T-helper 1 cell treated with Interleukin-12 subunit alpha and Interleukin-12 subunit beta and Interleukin-4 antibody, amounts not matched to agents 30 ng/mL and 1 ng/mL, for 36 hours (primary cell): ENCODE results near the gene SZRD1. TPM values are rescaled to one million over a fixed set of nuclear protein-coding genes. Genes with fewer than 3 reads are reported as not detected.

ENCODE experiments used
- intact Hi-C: fragments of 100-400 bp; cut with micrococcal nuclease; formaldehyde crosslinking; loops from one replicate; pipeline ENCODE4 v1.15.1; 2024
- total RNA-seq: library from RNA; stranded (reverse); gene quantifications from 2 replicates; pipeline ENCODE4 v1.2.3, GENCODE V29; 2022

Gene SZRD1
- total RNA-seq, 1 donor from 2014 or later, result 179 TPM

DNA sequence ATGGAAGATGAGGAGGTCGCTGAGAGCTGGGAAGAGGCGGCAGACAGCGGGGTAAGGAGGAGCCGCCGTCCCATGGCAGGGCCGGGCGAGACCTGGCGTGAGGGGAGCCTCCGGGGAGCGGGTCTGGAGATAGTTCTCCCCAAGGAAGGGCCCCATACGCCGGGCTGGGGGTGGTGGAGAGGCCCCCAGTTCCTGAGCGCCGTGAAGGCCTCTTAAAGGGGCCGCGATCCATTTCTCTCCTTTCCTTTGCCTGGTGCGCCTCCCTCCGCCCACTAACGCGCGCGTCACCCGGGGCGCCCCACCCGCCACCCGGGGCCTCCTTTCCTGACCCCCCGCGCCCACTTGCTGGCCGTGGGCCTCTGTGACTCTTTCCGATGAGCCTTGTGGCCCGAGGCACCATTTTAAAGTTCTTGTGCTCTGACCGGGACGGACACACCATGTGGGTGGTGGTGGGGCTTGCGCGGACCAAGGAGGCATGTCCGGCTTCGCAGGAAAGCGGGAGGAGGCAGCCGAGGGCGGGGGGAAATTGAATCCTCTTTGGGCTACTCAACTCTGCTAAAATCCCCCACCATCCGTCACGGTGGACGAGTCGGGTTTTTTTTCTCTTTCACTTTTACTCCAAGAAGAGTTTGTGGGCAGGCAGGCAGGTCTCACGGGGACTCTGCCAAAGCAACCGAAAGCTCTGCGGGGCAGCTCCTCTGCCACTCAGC is 371 bp downstream of the SZRD1 start:
- intact Hi-C loops, result loop anchor here (1.0 to 10.0 kb wide), 18 partner anchors 15 to 959 kb away; partner anchors contain the start of genes CPLANE2, DDI2, DNAJC16 and EFHD2

DNA sequence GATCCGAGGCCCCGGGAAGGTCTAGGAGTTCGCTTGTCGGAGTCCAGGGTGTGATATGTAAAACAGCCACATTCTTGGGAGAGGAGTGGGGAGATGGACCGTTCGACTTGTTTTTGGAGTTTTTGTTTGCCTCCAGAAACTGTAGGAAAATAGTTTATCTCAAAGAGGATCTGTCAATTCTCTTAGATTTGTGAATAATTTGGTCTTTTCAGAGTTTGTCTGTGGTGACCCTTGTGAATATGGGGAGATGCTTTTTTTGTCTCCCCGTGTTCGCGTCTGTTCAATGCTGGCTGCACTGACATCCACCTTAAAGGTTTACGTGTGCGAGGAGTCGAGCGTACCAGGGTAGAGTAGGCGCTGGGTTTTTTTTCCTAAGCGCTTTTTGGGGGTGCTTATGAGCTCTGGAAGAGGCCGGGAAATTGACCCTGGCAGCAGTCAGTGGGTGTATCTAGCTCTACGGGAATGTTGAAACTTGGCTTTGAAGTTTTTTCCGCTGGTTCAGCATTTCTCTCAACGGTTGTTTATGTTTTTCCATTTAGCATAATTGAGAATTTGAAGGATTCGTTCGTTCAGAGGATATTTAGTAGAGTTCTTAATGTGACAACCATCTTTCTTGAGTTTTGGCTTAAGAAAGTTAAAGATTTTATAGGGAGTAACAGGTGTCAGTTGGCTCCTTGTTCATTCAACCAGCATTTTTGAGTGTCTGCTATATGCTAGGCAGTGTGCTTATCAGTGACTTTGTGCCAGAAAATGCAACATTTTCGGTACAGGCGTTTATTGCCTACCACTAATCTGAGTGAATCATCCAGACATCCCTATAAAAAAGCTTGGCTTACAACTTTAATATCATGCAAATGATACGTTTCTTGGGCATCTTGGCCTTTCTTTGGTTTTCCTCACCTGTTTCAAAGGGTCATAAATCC is 1.2 kb downstream of the SZRD1 start:
- intact Hi-C loops, result loop anchor here (1.0 to 10.0 kb wide), 18 partner anchors 16 to 959 kb away; partner anchors contain the start of genes CPLANE2, DDI2, DNAJC16 and EFHD2

DNA sequence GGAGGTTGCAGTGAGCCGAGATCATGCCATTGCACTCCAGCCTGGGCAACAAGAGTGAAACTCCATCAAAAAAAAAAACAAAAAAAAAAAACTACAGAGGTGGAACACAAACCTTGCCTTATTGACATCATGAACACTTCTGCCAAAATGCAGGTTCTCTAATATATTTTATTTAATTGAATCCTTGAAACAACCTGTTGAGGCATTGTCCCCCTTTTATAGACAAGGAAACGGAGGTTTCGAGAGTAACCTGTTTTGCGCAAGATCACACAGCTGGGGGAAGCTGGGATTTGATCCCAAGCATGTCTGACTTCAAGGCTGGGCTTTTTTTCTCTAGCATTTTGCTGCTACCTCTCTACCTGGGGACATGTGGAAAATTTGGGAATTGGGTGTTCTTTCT is 2.8 kb downstream of the SZRD1 start:
- intact Hi-C loops, result loop anchor here (10.0 kb wide), 2 partner anchors 355 to 755 kb away; partner anchors contain the start of genes DDI2 and HSPB7

GRCh38 chr1:16371725-16372124 is 4.7 kb downstream of the SZRD1 start:
- intact Hi-C loops, result loop anchor here (1.0 kb wide), 1 partner anchor 49 kb away; no protein-coding TSS in a partner anchor

DNA sequence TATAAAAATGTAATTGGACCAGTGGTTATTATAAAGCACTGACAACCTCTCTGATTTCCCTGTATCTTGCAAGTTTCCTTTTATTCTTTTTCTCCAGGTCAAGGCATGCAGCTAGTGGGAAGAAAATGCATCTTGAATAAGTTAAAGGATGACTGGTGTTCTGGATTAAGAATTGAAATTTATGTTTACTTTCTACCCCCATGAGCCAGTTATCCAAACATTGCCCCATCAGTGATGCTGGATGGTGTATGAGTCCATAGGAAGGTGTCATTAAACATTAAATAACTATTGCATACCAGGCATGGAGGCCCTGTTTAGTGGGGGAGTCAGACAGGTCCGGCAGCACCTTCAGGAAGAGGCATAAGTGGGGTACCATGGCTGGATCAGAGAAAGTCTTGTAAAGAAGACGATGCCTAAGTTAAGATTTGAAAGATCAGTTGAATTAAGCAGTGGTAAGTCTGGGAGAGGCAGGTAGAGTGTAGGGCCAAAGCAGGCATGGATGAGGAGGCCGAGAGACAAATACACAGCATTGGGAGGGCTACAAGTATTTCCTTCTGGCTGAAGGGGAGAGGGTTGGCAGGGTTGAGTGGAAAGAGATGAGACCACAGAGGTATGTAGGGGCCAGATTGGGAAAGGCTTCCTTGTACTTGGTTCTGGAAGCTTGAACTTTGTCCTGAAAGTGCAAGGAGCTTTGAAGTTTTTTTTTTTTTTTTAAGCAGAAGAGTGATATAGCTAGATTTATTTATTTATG is 5.7 kb downstream of the SZRD1 start:
- intact Hi-C loops, result loop anchor here (1.0 kb wide), 1 partner anchor 48 kb away; no protein-coding TSS in a partner anchor

GRCh38 chr1:16374266-16374665 is 7.2 kb downstream of the SZRD1 start:
- intact Hi-C loops, result no loop called here

DNA sequence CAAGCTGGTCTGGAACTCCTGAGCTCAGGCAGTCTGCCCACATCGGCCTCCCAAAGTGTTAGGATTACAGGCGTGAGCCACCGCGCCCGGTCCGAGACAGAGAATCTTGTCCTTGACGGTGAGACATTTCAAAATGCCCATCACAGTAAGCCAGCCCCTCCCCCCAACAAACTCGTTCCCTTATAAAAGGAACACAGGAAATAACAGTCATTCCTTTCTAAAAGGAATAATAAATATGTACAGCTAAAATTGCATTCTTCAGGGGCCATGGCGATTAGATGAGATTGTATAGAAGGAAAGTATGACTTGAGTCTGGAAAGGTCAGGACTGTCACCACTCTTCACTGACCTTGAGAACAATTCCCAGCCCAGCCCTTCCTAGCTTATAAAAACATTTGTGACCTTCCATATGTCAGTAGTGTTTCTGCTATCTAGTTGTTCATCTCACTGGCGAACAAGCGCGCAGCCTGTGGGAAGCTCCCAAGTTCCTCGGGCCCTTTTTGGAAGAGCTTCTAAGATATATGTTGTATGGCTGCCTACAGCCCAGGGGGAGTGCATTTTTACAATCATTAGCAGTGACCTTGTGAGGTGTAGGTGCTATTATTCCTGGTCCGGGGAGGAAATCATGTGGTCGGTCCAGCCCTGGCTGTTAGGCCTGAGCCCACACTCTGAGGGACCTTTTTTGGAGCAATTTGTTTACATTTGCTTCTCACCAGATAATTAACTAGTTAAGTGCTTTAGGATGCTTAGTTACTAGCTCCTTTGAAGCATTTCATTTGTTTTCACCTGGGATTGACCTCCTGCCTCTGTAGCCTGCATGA is 8.7 kb downstream of the SZRD1 start:
- intact Hi-C loops, result no loop called here

DNA sequence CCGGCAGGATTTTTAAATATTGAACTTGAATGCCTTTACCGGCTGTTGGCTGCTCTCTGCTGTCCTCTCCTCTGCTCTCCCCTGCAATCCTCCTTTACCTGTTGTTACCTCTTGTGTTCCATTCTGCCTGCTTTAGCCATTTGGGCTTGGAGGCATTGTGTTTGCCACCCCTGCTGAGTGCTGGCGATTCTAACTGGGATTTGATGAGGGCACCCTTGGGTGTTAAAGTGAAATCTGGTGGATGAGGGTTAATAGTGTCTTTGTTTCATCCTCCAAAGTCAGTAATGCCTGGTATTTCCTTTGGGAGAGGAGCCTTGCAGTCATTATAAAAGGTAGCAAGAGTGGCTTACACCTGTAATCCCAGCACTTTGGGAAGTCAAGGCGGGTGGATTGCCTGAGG is 9.9 kb downstream of the SZRD1 start:
- intact Hi-C loops, result no loop called here

- intact Hi-C loops, result no loop called here
These were observed 11.4 kb downstream of the SZRD1 start for GRCh38 chr1:16378443-16378842.

DNA sequence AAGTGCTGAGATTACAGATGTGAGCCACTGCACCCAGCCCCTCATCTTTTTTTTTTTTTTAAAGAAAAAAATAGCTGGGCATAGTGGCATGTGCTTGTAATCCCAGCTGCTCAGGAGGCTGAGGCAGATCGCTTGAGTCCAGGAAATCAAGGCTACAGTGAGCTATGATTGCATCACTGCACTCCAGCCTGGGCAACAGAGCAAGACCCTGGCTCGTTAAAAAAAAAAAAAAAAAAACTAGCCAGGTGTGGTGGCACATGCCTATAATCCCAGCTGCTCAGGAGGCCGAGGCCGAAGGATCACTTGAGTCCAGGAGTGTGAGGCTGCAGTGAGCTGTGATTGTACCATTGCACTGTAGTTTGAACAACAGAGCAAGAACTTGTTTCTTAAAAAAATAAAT is 13.8 kb downstream of the SZRD1 start:
- intact Hi-C loops, result no loop called here

DNA sequence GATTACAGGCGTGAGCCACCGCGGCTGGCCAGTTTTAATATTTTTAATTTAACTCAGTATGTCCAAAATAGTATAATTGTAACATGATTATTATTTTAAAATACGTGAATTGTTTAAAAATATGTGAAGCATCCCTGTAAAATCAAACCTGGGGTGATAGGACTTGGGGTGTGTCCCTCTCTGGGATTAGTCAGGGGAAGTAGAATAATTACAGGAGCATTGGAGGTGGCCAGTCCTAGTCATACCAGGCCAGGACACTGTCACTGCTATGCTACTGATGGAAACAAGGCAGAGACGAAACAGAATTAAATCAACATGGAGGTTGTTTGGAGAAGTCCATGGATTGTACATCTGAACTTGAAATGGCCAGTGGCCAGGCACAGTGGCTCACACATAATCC is 16.8 kb downstream of the SZRD1 start:
- intact Hi-C loops, result no loop called here

GRCh38 chr1:16385659-16386453 is 18.8 kb downstream of the SZRD1 start:
- intact Hi-C loops, result loop anchor here (5.0 kb wide), 1 partner anchor 56 kb away; the partner anchor contains the start of gene NECAP2

DNA sequence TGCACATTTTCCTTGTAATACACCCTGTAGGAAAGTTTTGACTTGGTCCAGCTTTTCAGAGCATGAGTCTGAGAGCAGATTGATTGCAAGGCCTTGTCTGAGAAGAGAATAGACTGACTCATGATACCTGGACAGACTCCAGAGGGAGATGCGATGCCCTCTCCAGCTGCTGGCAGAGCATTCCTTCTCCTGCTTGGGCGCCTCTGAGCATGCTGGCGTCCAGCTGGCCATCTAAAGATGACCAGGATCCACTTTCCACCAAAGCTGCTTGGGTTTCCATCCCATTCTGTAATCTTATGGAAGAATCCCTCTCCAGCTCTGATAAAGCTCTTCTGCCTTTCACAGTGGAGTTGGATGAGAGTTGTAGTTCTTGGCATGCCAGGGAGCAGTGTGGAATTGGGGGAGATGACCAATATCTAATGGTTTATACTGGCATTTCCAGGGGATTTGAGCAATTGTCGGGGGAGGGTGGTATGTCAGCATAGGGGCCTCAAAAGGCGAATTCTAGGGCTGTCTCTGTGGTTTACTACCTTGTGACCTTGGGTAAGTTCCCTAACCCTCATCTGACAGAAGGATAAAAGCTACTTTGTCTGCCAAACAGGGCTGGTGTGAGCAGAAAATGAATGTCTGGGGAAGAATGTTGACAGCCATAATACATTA is 19.5 kb downstream of the SZRD1 start:
- intact Hi-C loops, result loop anchor here (1.0 to 5.0 kb wide), 3 partner anchors 19 to 56 kb away; partner anchors contain the start of genes NECAP2 and SZRD1

DNA sequence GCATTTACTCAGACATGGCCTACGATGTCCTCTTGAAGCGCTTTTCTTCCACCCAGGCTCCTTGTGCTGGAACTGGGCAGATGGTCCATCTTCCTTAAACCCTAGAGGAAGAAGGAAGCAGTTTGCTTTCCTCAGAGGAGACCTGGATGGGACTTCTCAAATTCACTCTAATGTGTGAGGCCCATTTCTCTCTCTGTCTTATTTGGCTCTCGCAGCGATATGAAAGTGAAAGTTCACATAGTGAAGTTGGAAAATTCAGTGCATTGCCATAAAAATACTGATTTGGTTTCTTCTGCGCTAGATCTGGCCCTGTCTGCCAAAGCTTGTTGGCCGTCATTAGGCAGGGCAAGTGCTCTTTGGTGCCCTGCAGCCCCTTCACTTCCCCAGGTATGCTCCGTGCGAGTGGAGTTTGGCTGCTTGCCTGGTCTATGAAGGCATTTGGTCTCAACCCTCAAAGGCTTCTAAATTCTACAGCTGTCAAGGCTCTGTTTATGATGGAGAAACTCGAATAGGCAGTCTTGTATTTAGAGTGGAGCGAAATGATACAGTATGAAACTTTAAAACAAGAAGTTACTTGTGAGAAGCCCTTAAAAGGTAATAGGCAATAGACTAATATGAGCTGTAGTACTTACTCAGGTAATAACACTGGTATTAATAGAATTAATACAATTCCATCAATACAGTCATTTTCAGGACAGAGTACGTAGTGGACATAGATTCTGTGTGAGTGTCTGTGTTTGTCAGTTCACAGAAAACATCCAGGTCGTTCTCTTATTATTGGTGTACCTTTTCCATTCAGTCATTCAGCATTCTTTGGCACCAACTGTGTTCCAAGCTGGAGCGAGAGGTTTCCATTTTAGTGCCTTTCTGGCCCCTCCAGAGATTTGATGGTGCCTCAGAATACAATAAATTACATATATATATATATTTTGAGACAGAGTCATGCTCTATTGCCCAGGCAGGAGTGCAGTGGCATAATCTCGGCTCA is 20.5 kb downstream of the SZRD1 start:
- intact Hi-C loops, result loop anchor here (1.0 to 5.0 kb wide), 3 partner anchors 20 to 55 kb away; partner anchors contain the start of genes NECAP2 and SZRD1

- intact Hi-C loops, result no loop called here
These were observed 24.4 kb downstream of the SZRD1 start for GRCh38 chr1:16391411-16391810.

- intact Hi-C loops, result no loop called here
These were observed 25.9 kb downstream of the SZRD1 start for GRCh38 chr1:16392740-16393569.
